Immature natural killer cell (primary cell): Measurements from ENCODE around the gene GIGYF2. TPM values are rescaled to one million over a fixed set of nuclear protein-coding genes. Genes with fewer than 3 reads are reported as not detected.

Experiments used
- DNase-seq, 3 donors: peaks; one replicate each; pipeline ENCODE4 v3.0.0; 2022; ENCODE audit warnings: mixed read lengths in 1 of 3
- H3K27ac Mint-ChIP-seq, 6 donors: one replicate each; pipeline ENCODE4 v1.8.0; 2020; ENCODE audit warnings: mixed read lengths in 6 of 6, mild to moderate bottlenecking in 5 of 6, inconsistent platforms in 4 of 6, moderate library complexity in 3 of 6
- H3K27me3 Mint-ChIP-seq, 3 donors: one replicate each; pipeline ENCODE4 v1.8.0; 2020 to 2021; ENCODE audit warnings: low read depth in 3 of 3, mild to moderate bottlenecking in 3 of 3, mixed read lengths in 3 of 3, moderate library complexity in 3 of 3, inconsistent platforms in 1 of 3
- H3K36me3 Mint-ChIP-seq, 3 donors: one replicate each; pipeline ENCODE4 v1.8.0; 2020; ENCODE audit warnings: mixed read lengths in 3 of 3, inconsistent platforms in 2 of 3, mild to moderate bottlenecking in 2 of 3
- H3K4me1 Mint-ChIP-seq, 2 donors: one replicate each; pipeline ENCODE4 v1.8.0; 2020; ENCODE audit warnings: inconsistent platforms in 2 of 2, mild to moderate bottlenecking in 2 of 2, mixed read lengths in 2 of 2, moderate library complexity in 1 of 2
- H3K4me3 Mint-ChIP-seq, 5 donors: one replicate each; pipeline ENCODE4 v1.8.0; 2020; ENCODE audit warnings: mild to moderate bottlenecking in 5 of 5, mixed read lengths in 5 of 5, inconsistent platforms in 3 of 5, moderate library complexity in 3 of 5
- H3K9me3 Mint-ChIP-seq, 6 donors: one replicate each; pipeline ENCODE4 v1.8.0; 2020; ENCODE audit warnings: mild to moderate bottlenecking in 6 of 6, mixed read lengths in 6 of 6, inconsistent platforms in 4 of 6, moderate library complexity in 3 of 6
- polyA plus RNA-seq, 3 donors: library from polyadenylated mRNA; unstranded; fragments of 300-500 nt; fragmentation: Illumina TruSeq; gene quantifications; one replicate each; pipeline ENCODE4 v1.2.3, GENCODE V29; 2021

GIGYF2 gene
- polyA plus RNA-seq, 3 donors from 2014 or later, result 7.8 to 41.3 (median 13.0) TPM

DNA sequence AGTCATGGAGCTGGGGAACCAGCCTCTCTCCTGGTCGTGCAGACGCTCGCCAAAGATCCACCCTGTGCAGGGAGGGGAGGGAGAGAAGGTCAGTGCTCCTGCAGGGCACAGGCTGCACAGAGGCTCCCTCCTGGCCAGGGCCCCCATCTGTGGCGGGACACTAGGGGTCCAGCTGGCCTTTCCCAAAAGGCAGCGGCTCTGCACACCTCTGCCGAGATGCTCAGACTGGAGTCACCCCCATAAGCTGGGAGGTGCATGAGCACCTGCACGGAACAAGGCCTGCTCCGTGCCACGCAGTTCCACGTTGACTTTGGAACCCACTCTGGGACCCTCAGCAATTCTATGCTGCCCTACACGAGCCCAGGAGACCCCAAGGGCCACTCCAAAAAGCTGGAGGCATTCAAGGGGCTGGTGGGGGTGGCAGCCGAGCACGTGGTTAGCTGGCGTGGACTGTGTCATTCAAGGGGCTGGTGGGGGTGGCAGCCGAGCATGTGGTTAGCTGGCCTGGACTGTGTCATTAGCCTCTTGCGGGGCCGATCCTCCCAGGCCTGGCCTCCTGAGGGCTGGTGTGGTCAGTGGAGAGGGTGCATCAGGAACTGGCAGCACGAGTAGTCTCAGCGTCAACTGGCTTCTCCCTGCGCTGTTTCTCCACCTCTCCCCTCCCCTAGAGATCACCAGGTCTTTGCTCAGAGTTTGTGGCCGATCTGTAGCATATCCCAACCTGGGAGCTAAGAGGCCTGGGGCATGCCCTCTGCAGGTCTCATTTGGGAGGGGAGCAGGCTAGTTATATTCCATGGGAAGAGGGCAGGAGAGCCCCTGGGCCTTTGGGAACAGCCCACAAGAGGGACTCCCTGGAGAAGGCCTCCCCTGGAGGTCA is 182.7 kb downstream of the GIGYF2 start:
- Mint-ChIP-seq H3K27ac (no peak overlapping the region), H3K4me3 (no peak overlapping the region)

DNA sequence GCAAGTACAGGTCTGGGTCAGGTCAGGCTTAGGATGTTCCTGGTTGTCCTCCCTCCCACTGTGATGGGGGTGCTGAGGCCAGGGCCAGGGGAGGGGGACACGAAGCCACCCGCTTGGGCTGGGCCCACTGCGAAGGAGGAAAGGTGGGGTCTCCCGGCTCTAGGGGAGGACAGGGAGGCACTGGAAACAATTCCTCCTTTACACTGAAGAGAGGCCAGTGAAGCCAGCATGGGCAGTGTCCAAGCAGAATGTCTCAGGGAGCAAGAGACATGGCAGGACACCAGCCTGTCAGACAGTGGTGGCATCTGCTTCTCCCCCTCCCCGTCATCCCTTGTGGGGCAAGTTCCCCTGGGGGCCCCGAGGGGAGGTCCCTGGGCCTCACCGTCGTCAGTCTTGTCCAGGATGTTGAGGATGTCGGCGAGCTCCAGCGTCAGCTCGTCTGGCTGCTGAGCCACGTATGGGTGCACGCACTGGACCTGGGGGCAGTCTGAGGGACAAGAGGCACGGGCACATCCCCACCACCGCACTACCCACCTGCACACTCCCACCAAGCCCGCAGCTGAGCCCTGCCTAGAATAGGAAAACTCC is 183.7 kb downstream of the GIGYF2 start:
- DNase-seq, result no peak
- H3K4me3 Mint-ChIP-seq, result no peak overlapping the region
- no peaks in the 10 kb centered on the region for H3K36me3 Mint-ChIP-seq
- H3K27me3 Mint-ChIP-seq, result peaks cover 0 to 9% (median 2%) of the 10 kb centered on the region in 3 donors
- no peaks in the 10 kb centered on the region for H3K4me1 Mint-ChIP-seq
- H3K9me3 Mint-ChIP-seq, result no peaks in the 10 kb centered on the region
- no peak overlapping the region for H3K27ac Mint-ChIP-seq

More for the DNA sequence above, 182.7 kb downstream of the GIGYF2 start:
- Mint-ChIP-seq H3K4me1 (peaks cover 0 to 8% of the 10 kb centered on the region in 2 donors), H3K9me3 (no peaks in the 10 kb centered on the region), H3K36me3 (no peaks in the 10 kb centered on the region), H3K27me3 (peaks cover 0 to 9% (median 5%) of the 10 kb centered on the region in 3 donors)
- no peak for DNase-seq

DNA sequence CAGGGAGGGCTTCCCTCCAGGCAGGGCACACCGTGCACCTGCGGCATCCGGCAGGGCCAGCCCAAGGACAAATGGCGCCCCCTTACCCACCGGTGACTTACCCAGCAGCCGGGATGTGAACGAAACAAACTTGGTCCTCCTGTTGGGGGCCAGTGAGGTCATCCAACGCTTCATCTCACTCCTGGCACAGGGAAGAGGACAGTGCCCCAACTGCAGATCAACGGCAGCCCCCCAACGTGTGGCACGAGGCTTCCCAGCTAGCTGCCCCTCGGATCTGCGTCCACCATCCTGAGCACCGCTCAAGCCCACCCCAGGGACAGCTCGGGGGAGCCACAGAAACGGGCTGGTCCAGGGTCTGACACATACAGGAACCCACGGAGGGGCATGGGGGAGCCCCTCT is 185.0 kb downstream of the GIGYF2 start:
- H3K27me3 Mint-ChIP-seq, result peaks cover 2 to 9% (median 4%) of the 10 kb centered on the region in 3 donors
- no peak overlapping the region for H3K4me3 Mint-ChIP-seq
- no peak overlapping the region for H3K27ac Mint-ChIP-seq
- H3K36me3 Mint-ChIP-seq, result no peaks in the 10 kb centered on the region
- no peaks in the 10 kb centered on the region for H3K4me1 Mint-ChIP-seq
- no peak for DNase-seq
- no peaks in the 10 kb centered on the region for H3K9me3 Mint-ChIP-seq

DNA sequence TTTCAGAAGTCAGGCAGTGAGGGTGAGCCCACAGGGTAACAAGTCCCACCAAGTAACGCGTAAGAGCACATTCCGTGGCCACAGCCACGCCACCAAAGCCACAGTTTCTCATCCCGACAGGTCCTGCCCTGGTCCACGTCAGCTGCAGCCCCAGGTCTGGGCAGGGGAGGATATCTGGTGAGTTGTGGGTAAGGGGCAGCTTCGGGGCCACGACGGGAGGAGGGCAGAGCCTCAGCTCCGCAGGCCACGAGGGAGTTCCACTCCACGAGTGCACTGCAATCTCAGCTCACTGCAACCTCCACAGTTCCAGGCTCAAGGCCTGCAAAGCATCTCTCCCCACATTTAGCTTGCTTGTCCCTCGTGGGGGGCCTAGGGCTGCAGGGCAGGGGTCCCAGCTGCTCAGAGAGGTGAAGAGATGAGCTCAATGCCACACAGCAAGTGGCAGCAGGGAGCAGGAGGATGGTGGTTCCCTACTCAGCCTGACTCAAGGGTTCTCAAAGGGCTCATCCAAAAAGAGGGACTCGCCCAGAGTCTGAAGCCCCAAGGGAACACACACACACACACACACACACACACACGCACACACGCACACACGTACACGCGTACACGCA is 185.5 kb downstream of the GIGYF2 start:
- Mint-ChIP-seq H3K9me3 (no peaks in the 10 kb centered on the region), H3K27ac (no peak overlapping the region)

DNA sequence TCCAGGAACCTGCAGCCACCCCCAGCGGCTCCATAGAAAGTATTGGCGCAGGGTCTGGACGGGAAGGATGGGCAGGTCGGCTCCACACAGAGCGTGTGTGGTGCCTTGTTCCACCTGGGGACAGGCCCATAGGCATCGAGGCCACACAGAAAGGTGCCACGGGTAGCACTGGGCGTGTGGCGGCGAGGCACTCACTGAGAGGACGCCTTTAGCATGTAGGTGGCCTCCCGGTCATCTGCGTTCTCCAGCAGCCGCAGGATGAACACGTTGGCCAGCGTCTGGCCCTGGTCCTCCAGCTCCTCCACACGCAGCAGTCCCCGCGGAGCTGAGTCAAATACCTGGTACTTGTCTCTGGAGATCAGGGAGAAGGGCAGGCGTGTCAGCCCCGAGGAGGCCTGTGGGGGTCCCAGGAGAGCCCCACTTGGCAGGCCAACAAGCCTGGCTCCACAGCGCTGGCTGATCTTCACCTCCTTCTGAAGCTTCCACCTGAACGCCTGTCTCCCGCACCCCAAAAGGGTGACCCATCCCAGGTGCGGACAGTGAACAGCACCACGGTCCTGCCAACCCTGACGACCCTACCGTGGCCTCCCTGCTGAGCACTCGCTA is 186.1 kb downstream of the GIGYF2 start:
- Mint-ChIP-seq H3K36me3 (no peaks in the 10 kb centered on the region), H3K4me3 (no peak overlapping the region), H3K9me3 (no peaks in the 10 kb centered on the region), H3K27me3 (peaks cover 2 to 4% (median 3%) of the 10 kb centered on the region in 3 donors), H3K27ac (no peak overlapping the region), H3K4me1 (no peaks in the 10 kb centered on the region)
- no peak for DNase-seq

More for the DNA sequence above, 185.5 kb downstream of the GIGYF2 start:
- H3K4me3 Mint-ChIP-seq, result no peak overlapping the region
- no peaks in the 10 kb centered on the region for H3K36me3 Mint-ChIP-seq
- peaks cover 2 to 7% (median 4%) of the 10 kb centered on the region in 3 donors for H3K27me3 Mint-ChIP-seq
- DNase-seq, result no peak
- no peaks in the 10 kb centered on the region for H3K4me1 Mint-ChIP-seq

DNA sequence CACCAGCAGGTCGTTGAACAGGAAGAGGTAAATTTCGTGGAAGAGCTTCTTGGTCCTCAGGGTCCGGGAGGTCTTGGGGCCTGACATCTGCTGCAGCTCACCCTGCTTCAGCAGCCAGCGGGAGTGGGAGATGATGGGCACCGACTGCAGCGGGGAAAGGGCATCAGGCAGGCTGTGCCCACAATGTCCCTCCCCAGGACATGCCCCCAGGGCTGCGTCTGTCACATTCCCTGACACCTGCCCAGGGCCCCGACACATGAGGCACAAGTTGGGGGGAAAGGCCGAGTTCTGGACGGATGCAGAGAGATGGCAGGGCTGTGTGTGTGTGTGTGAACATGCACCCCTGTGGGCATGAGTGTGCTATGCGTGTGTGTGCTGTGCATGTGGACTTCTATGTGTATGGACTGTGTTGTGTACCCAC is 186.9 kb downstream of the GIGYF2 start:
- no peak overlapping the region for H3K27ac Mint-ChIP-seq
- no peaks in the 10 kb centered on the region for H3K36me3 Mint-ChIP-seq
- no peaks in the 10 kb centered on the region for H3K9me3 Mint-ChIP-seq
- H3K4me3 Mint-ChIP-seq, result no peak overlapping the region
- peaks cover 0 to 3% (median 2%) of the 10 kb centered on the region in 3 donors for H3K27me3 Mint-ChIP-seq
- DNase-seq, result no peak
- no peaks in the 10 kb centered on the region for H3K4me1 Mint-ChIP-seq

DNA sequence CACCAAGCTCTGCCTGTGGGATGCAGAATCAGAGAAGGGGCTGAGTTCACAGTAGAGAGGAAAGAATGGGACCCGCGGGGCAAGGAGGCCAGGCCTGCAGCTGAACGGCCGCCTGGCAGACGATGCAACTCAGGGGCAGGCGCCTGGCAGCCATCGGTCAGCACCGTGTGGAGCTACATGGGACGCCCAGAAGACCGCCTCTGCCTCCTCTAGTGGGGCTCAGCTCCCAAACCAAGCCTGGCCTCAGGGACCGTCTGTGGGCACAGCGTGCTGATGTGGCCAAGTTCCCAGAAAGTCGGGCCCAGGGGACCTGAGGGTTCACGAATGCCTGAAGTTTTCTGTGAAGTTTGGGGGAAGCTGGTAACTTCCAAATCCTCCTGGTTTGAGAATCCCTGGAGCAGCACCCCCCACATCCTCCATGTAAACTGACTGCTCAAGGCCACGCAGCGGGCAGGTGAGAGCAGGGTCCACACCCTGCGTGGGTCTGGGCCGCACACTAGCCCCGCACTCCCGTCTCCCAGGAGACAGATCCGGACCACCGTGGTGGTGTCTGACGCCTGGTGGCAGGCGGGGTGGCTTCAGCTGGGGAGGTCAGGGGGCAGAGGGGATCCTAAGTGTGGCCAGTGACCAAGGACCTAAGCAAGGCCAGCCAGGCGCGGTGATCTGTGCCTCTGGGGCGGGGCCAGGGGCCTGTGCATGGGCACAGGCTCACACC is 187.6 kb downstream of the GIGYF2 start:
- H3K36me3 Mint-ChIP-seq, result no peaks in the 10 kb centered on the region
- H3K4me1 Mint-ChIP-seq, result no peaks in the 10 kb centered on the region
- no peaks in the 10 kb centered on the region for H3K9me3 Mint-ChIP-seq
- H3K27ac Mint-ChIP-seq, result no peak overlapping the region
- H3K4me3 Mint-ChIP-seq, result no peak overlapping the region
- H3K27me3 Mint-ChIP-seq, result peaks cover 0 to 3% (median 2%) of the 10 kb centered on the region in 3 donors
- no peak for DNase-seq

DNA sequence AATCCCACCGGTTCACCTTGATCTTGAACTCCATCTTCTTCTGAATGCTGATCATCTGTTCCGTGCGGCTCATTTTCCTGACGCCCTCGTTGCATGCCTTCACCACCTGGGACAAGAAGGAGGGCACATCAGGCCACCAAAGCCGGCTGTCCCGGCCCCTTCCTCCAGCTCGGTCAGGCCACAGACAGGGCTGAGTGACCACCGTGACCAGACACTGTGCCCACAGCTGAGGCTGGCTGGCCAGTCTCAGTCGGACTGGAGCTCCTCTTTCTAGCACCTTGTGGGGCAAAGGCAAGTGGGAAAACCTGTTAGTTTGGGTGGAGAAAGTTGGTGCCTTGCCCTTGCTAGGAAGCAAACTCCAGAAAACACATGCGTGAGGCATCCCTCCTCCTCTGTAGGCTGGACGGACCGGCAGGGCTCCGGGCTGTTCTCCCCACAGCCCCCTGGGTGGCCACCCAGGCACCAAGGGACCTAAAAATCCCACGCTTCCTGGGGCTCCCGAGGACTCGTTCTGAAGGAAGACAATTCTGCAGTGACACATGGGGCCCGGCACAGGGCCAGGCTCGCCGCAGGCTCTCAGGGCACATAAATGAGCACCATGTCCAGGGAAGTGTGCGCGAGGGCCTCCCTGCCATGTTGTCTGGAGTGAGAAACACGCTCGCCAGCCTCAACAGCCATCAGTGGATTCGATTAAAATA is 188.3 kb downstream of the GIGYF2 start:
- no peak for DNase-seq
- H3K36me3 Mint-ChIP-seq, result no peaks in the 10 kb centered on the region
- H3K27ac Mint-ChIP-seq, result no peak overlapping the region

DNA sequence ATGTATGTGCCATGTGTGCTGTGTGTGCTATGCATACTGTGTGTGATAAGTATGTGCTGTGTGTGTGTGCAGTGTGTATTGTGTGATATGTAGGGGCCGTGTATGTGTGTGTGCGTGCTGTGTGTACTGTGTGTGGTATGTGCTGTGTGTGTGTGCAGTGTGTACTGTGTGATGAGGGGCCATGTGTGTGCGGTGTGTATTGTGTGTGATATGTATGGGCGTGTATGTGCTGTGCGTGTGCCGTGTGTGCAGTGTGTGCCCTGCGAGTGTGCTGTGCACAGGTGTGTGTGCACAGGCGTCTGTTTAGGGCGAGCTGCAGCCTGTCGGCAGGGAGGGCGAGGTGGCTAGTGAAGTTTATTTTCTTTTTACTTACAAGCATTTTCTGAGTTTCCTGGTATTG is 189.0 kb downstream of the GIGYF2 start:
- Mint-ChIP-seq H3K36me3 (no peaks in the 10 kb centered on the region), H3K27me3 (peaks cover 2 to 3% (median 3%) of the 10 kb centered on the region in 3 donors), H3K4me1 (no peaks in the 10 kb centered on the region), H3K27ac (no peak overlapping the region), H3K4me3 (no peak overlapping the region), H3K9me3 (no peaks in the 10 kb centered on the region)
- no peak for DNase-seq

More for the DNA sequence above, 188.3 kb downstream of the GIGYF2 start:
- Mint-ChIP-seq H3K27me3 (peaks cover 0 to 3% (median 2%) of the 10 kb centered on the region in 3 donors), H3K4me1 (no peaks in the 10 kb centered on the region), H3K4me3 (no peak overlapping the region), H3K9me3 (no peaks in the 10 kb centered on the region)

DNA sequence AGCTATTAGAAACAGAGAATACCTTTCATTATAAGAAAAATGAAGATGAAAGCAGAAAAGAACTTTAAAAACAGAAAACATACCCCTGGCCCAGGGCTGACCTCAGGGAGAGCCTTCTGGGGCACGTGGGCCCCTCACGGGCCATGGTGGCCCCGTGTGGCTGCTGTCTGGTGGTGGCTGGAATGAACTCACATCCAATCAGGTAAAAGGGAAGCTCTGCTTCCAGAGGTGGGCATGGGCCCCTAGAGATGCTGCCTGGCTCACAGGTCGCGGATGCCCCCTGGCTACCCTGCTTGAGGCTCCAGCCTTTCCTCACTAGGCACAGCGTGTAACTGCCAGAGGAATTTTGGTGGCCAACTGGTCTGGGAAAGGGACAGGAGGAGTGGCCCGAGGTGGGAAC is 189.5 kb downstream of the GIGYF2 start:
- H3K4me1 Mint-ChIP-seq, result no peaks in the 10 kb centered on the region
- peaks cover 2 to 4% (median 3%) of the 10 kb centered on the region in 3 donors for H3K27me3 Mint-ChIP-seq
- H3K4me3 Mint-ChIP-seq, result no peak overlapping the region
- no peak overlapping the region for H3K27ac Mint-ChIP-seq
- DNase-seq, result no peak
- no peaks in the 10 kb centered on the region for H3K36me3 Mint-ChIP-seq
- no peaks in the 10 kb centered on the region for H3K9me3 Mint-ChIP-seq

DNA sequence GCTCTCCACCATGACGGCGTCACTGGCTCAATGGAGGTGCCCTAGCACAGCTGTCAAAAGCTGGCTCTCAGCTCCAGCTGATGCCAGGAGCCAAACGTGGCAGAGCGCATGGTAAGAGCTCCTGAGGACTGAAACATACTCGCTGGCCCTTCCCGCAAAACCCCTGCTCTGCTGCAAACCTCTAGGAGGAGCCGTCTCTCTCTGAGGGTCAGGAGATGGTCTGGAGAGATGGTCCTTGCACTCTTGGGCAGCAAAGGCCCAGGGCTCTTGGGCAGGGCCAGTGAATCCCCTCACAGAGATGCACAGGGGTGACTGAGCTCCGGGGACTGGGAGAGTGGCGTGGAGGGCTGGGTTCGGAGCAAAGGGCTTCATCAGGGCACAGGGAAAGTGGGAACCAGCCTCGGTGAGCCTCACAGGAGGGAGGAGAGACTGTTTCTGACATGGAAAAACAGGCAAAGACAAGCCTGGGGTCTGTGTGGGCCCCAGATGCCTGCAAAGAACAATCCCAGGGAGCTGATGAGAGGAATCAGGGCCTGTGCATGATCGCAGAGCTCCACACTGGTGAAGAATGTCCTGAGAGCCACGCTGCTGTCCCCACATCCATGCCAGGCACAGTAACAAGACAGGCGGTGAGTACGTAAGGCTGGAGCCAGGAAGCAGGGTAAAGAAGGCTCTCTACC is 190.2 kb downstream of the GIGYF2 start:
- Mint-ChIP-seq H3K27me3 (peaks cover 2 to 6% (median 3%) of the 10 kb centered on the region in 3 donors), H3K27ac (no peak overlapping the region), H3K9me3 (no peaks in the 10 kb centered on the region), H3K36me3 (no peaks in the 10 kb centered on the region), H3K4me3 (no peak overlapping the region), H3K4me1 (no peaks in the 10 kb centered on the region)
- no peak for DNase-seq

DNA sequence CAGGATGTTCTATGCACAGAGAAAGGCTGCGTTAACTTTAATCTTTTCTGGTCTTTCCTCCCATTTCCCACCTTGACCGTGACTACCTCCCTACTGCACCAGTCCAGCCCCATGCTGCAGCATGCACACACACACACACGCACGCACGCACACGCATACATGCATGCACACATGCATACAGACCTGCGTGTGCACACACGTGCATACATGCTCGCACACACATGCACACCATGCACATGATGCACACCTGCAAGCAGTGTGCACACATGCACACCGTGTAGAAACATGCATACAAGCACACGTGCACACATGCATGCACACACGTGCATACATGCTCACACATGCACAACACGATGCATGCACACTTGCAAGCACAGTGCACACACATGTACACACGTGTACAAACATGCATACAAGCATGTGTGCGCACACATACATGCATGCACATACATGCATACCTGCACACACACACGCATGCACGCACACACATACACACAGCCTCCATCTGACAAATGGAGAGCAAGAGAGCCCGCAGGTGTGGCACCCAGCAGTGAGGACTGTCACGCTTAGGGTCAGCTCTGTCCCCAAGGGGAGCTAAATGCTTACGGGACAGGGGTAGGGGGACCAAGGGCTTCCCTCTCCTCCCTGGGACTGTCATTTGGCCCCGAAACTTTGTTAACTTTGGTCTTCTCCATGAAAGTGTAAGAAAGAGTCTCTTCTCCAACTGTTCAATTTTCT is 191.1 kb downstream of the GIGYF2 start:
- Mint-ChIP-seq H3K27me3 (peaks cover 2 to 6% (median 5%) of the 10 kb centered on the region in 3 donors), H3K4me3 (no peak overlapping the region), H3K27ac (no peak overlapping the region), H3K9me3 (no peaks in the 10 kb centered on the region), H3K36me3 (no peaks in the 10 kb centered on the region), H3K4me1 (no peaks in the 10 kb centered on the region)
- DNase-seq, result no peak
